GM18951 (cell line): ENCODE data around the gene DNAH14.

Source experiments
- POLR2A ChIP-seq: IDR thresholded peaks from 4 replicates; pipeline ENCODE4 v1.6.1; 2011; ENCODE audit warnings: mild to moderate bottlenecking; ENCODE audit not compliant: insufficient read length, insufficient read depth; ENCODE audit errors: extremely low read depth
- in situ Hi-C: fragments of 300-500 bp; cut with MboI; formaldehyde crosslinking; loops from one replicate; pipeline ENCODE4 v1.12.0; 2022; ENCODE audit warnings: low sequenced_read_pairs, mixed read lengths, inconsistent platforms; ENCODE audit not compliant: unreplicated experiment

DNAH14 gene

DNA sequence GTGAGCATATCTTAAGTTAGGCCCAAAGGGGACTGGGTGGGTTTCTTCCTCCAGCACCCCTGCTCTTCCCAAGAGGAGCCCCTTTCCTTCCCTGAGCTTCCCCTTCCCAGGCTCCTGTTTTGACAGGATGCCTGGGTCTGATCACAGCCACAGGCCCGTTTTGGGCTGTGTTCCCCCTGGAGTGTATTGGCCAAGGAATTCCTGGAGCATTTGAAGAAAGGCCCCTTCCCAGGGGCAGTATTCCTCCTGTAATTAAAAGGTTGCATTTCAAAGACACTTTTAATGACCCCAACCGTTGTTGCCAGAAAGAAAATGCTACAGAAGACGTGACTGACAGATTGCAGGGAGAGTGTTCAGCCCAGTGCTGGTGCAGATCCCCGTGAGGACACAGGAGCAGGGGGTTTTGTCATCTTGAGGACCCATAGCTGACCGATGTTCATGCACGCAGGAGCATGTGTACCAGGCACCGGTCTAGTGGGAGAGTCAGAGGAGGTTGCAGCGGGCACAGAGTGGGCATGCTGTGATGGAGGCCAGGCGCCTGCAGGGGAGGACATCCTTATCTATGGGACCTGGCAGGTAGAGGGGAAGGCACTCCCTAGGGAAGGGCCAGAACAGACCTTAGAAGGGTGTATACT lies 517.6 kb downstream of the DNAH14 start:
- in situ Hi-C loops: no loop called here

DNA sequence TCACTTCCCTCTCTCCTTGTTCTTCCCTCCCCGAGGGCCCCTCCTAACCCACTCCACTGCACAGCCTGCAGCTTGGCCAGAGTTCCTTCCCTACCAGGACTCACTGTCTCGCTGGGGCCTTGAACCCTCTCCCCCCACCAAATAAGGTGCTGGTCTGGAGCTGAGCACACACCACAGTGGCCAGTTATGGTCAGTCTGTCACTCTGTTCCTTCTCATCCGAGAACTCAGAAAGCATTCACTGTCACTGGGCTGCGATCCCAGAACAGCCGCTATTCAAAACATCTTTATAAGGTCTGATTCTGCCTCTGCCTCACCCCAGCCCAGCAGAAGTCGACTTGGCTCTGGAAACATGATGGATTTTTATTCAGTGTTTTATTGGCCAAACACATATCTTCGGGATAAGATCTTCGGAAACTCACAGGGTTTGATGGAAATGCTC lies 518.2 kb downstream of the DNAH14 start:
- in situ Hi-C loops: no loop called here
- no peak for TF ChIP-seq POLR2A

More for the DNA sequence above, 517.6 kb downstream of the DNAH14 start:
- no peak for TF ChIP-seq POLR2A

DNA sequence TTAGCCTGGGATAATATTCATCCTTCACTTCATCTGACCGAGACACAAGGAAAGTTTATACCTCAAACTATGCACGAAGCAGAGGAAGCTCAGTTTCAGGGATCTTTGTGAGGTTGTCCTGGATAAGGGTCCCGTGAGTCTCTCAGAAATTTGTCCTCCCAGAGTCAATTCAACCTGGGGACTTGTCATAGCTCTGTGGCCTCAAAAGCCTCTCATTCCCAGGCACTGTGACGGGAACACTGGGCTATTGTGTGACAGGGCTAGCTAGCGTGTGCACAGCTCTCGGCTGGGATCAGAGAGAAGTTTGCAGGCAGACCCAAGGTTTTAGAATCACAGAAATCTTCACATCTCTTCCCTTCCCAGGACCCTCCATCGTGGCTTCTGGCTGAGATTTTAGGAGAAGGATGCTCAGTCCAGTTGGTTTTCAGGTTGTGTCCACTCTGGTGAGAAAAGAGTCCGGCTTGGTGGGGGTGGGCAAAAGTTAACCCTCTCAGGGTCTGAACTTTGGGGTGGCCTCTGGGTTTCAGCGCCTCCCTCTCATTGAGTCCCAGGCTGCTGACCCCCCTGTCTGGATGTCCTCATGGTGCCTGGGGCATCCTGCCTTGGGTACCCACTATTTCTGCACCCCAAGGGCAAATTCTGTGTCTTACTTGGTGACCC lies 518.8 kb downstream of the DNAH14 start:
- in situ Hi-C loops: no loop called here
- TF ChIP-seq POLR2A: no peak
